Measurements from ENCODE around the gene NDUFS2. TPM values are rescaled to one million over a fixed set of nuclear protein-coding genes. Genes with fewer than 3 reads are reported as not detected.

NDUFS2 gene
- 47.0 TPM for polyA plus RNA-seq (2013, experiment 1 of 2)
- polyA plus RNA-seq (2013, experiment 2 of 2) = 43.3 TPM

DNA sequence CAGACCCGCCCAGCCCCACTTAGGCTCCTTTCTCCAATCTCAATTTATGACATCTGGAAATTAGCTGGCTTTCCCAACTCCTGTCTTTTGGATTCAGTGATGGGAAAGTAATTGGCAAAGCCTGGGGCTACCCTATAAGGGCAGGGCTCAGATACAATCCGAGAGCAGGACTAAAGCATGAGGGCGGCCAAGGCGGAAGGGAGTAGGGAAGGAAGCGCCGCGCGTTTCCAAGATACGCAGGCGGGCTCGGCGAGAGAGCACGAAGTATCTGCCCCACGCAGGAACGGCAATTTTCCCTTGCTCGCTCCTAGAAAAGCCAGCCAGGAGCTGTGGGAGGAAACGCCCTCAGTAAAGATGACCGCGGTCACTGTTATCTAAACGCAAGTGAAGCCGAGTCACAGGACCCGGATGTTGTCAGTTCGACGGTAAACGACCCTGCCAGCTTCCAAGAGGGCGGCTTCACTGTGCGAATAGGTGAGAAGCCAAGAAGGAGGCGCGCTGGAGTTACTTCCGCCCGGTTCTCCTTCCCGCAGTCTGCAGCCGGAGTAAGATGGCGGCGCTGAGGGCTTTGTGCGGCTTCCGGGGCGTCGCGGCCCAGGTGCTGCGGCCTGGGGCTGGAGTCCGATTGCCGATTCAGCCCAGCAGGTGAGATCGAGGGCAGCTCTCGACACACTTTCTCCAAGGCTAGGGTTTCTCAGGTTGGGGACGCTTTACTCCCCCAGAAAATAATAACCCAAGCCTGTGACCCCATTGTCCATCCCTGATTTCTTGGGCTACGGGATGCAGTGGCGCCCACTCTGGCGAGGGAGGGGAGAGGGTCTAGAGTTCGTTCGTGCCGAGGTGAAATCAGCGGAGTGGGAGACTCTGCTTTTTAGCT is at the start of gene NDUFS2:
TSS of gene NDUFS2 (plus strand) at position 532 of the 877 bp plus-strand sequence. CDS start at position 551, 19 bp downstream.
- H2AK5ac ChIP-seq (ENCODE audit: low read length, severe bottlenecking) = peak within 1 kb of the TSS; percentile 66
- peak within 1 kb of the TSS; percentile 10 to 43 for H3K23ac ChIP-seq (ENCODE audit: low read length in 2 of 2)
- peak within 1 kb of the TSS; percentile 79 to 91 for H3K4me3 ChIP-seq (ENCODE audit: insufficient read depth in 1 of 2, low read depth in 1 of 2, low read length in 2 of 2)
- DNase-seq = peak; percentile 99
- H3K4ac ChIP-seq (ENCODE audit: low read depth in 1 of 2, low read length in 2 of 2) = peak within 1 kb of the TSS; percentile 94 to 99
- peak within 1 kb of the TSS; percentile 94 for H4K91ac ChIP-seq (ENCODE audit: low read length)
- H3K14ac ChIP-seq (ENCODE audit: low read length in 2 of 2) = peak within 1 kb of the TSS in 1 of 2 experiments; percentile 87
- H2BK15ac ChIP-seq (ENCODE audit: low read depth, poor library complexity, severe bottlenecking) = peak within 1 kb of the TSS; percentile 88
- H2BK5ac ChIP-seq (ENCODE audit: low read depth, low read length, poor library complexity, severe bottlenecking) = no peak within 1 kb of the TSS
- peak within 1 kb of the TSS; percentile 99 for H4K8ac ChIP-seq (ENCODE audit: low read length)
- peaks cover 12% of the 10 kb centered on the region for H3K79me1 ChIP-seq (replicated peaks; ENCODE audit: low read length, poor library complexity, severe bottlenecking)
- H3K4me1 ChIP-seq (ENCODE audit: control insufficient read depth, insufficient read depth, low read depth, low read length) = peaks cover 17% of the 10 kb centered on the region
- peaks cover 10 to 27% of the 10 kb centered on the region in 2 experiments for H3K36me3 ChIP-seq (ENCODE audit: control insufficient read depth in 1 of 2, insufficient read depth in 2 of 2, low read depth in 1 of 2, low read length in 2 of 2)
- H2BK12ac ChIP-seq (ENCODE audit: low read length in 2 of 2) = peak within 1 kb of the TSS; percentile 75 to 85
- no peaks in the 10 kb centered on the region for H3K27me3 ChIP-seq (ENCODE audit: control insufficient read depth in 1 of 2, insufficient read depth in 1 of 2, low read length in 2 of 2)
- H3K18ac ChIP-seq (ENCODE audit: low read depth in 1 of 2, low read length in 2 of 2) = peak within 1 kb of the TSS; percentile 93 to 99
- 3% methylated on average over 49 of the region's 53 CpGs for WGBS
- H3K27ac ChIP-seq (ENCODE audit: low read length, poor library complexity, severe bottlenecking) = peak within 1 kb of the TSS; percentile 78
- peak within 1 kb of the TSS; percentile 95 for H2BK120ac ChIP-seq (ENCODE audit: low read depth, low read length)
- peak within 1 kb of the TSS; percentile 97 for H2AFZ ChIP-seq (ENCODE audit: low read depth, low read length)
- no peaks in the 10 kb centered on the region for H3K9me3 ChIP-seq (ENCODE audit: control insufficient read depth, low read length)
- H3K9ac ChIP-seq (ENCODE audit: low read length) = peak within 1 kb of the TSS; percentile 95
- peak within 1 kb of the TSS; percentile 57 for H3K4me2 ChIP-seq (ENCODE audit: low read length, poor library complexity, severe bottlenecking)

DNA sequence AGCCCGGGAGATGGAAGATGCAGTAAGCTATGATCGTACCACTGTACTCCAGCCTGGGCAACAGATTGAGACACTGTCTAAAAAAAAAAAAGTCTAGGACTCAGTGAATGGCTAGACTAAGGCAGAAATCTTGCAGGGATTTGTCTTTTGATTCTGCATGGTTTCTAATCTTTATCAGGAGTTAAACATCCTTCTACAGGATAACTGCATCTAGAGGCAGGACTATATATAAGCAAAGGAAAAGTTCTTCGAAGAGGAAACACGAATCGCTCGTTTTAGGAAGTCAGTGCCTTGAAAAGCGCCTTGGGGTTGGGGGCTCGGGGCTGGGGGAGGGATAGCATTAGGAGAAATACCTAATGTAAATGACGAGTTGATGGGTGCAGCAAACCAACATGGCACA is 49.0 kb upstream of the NDUFS2 start:
- DNase-seq = no peak
- WGBS = 43% methylated on average over 8 of the region's 9 CpGs
- no peak overlapping the region for H2AK5ac ChIP-seq (ENCODE audit: low read length, severe bottlenecking)

DNA sequence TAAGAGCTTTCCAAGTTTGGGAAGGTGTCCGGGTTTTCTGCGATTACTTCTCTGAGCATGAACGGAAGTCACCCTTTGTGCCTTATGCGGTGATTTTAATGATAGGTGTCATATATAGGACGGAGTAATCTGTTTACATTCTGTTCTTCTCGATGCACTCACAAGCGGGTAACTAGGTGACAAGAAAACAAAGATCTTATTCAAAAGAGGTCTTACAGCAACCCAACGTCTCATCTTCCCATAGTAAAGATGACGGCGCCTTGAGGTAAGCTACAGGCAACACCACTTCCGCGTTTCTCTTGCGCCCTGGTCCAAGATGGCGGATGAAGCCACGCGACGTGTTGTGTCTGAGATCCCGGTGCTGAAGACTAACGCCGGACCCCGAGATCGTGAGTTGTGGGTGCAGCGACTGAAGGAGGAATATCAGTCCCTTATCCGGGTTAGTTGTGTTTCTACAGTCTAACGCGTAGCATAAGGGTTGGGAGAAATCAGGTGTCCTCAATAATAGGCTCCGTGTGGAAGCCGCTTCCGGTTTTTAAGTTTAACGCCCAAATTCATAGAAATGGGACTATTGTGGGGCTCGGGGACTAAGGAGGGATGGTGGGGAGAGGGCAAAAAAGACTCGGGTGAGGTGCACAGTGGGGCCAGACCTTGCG is 48.4 kb upstream of the NDUFS2 start, which contains the start of gene UFC1:
TSS of gene UFC1 (plus strand) at position 297 of the 656 bp plus-strand sequence. CDS start at position 317, 20 bp downstream.
- Histone ChIP-seq H3K4me1 (ENCODE audit: control insufficient read depth, insufficient read depth, low read depth, low read length) (peaks cover 3% of the 10 kb centered on the region), H2BK5ac (ENCODE audit: low read depth, low read length, poor library complexity, severe bottlenecking) (peak within 1 kb of the TSS; percentile 97), H3K14ac (ENCODE audit: low read length in 2 of 2) (peak within 1 kb of the TSS in 1 of 2 experiments; percentile 9), H2AFZ (ENCODE audit: low read depth, low read length) (peak within 1 kb of the TSS; percentile 87), H3K9ac (ENCODE audit: low read length) (peak within 1 kb of the TSS; percentile 95), H3K9me3 (ENCODE audit: control insufficient read depth, low read length) (no peaks in the 10 kb centered on the region), H2BK120ac (ENCODE audit: low read depth, low read length) (peak within 1 kb of the TSS; percentile 95), H3K36me3 (ENCODE audit: control insufficient read depth in 1 of 2, insufficient read depth in 2 of 2, low read depth in 1 of 2, low read length in 2 of 2) (peaks cover 9 to 18% of the 10 kb centered on the region in 2 experiments), H2BK15ac (ENCODE audit: low read depth, poor library complexity, severe bottlenecking) (no peak within 1 kb of the TSS), H3K79me1 (replicated peaks; ENCODE audit: low read length, poor library complexity, severe bottlenecking) (peaks cover 14% of the 10 kb centered on the region), H4K91ac (ENCODE audit: low read length) (peak within 1 kb of the TSS; percentile 87), H3K18ac (ENCODE audit: low read depth in 1 of 2, low read length in 2 of 2) (peak within 1 kb of the TSS; percentile 92 to 97), H3K23ac (ENCODE audit: low read length in 2 of 2) (peak within 1 kb of the TSS in 1 of 2 experiments; percentile 60), H3K4me3 (ENCODE audit: insufficient read depth in 1 of 2, low read depth in 1 of 2, low read length in 2 of 2) (peak within 1 kb of the TSS; percentile 71 to 90), H2AK5ac (ENCODE audit: low read length, severe bottlenecking) (peak within 1 kb of the TSS; percentile 63), H3K27me3 (ENCODE audit: control insufficient read depth in 1 of 2, insufficient read depth in 1 of 2, low read length in 2 of 2) (no peaks in the 10 kb centered on the region), H3K27ac (ENCODE audit: low read length, poor library complexity, severe bottlenecking) (peak within 1 kb of the TSS; percentile 100), H4K8ac (ENCODE audit: low read length) (peak within 1 kb of the TSS; percentile 93), H2BK12ac (ENCODE audit: low read length in 2 of 2) (peak within 1 kb of the TSS in 1 of 2 experiments; percentile 59), H3K4ac (ENCODE audit: low read depth in 1 of 2, low read length in 2 of 2) (peak within 1 kb of the TSS; percentile 86 to 96), H3K4me2 (ENCODE audit: low read length, poor library complexity, severe bottlenecking) (peak within 1 kb of the TSS; percentile 95)
- peak; percentile 95 for DNase-seq
- WGBS = under 1% methylated on average over 33 of the region's 33 CpGs

More for the DNA sequence above, 49.0 kb upstream of the NDUFS2 start:
- no peak overlapping the region for H3K23ac ChIP-seq (ENCODE audit: low read length in 2 of 2)
- peaks cover 14% of the 10 kb centered on the region for H3K79me1 ChIP-seq (replicated peaks; ENCODE audit: low read length, poor library complexity, severe bottlenecking)
- no peak overlapping the region for H3K14ac ChIP-seq (ENCODE audit: low read length in 2 of 2)
- peak overlapping the region; percentile 53 for H3K4me2 ChIP-seq (ENCODE audit: low read length, poor library complexity, severe bottlenecking)
- H3K27me3 ChIP-seq (ENCODE audit: control insufficient read depth in 1 of 2, insufficient read depth in 1 of 2, low read length in 2 of 2) = no peaks in the 10 kb centered on the region
- no peak overlapping the region for H4K91ac ChIP-seq (ENCODE audit: low read length)
- no peak overlapping the region for H2BK120ac ChIP-seq (ENCODE audit: low read depth, low read length)
- no peak overlapping the region for H2BK15ac ChIP-seq (ENCODE audit: low read depth, poor library complexity, severe bottlenecking)
- H4K8ac ChIP-seq (ENCODE audit: low read length) = peak overlapping the region; percentile 93
- peak overlapping the region in 1 of 2 experiments; percentile 37 for H3K4ac ChIP-seq (ENCODE audit: low read depth in 1 of 2, low read length in 2 of 2)
- no peak overlapping the region for H2AFZ ChIP-seq (ENCODE audit: low read depth, low read length)
- no peak overlapping the region for H3K27ac ChIP-seq (ENCODE audit: low read length, poor library complexity, severe bottlenecking)
- H3K36me3 ChIP-seq (ENCODE audit: control insufficient read depth in 1 of 2, insufficient read depth in 2 of 2, low read depth in 1 of 2, low read length in 2 of 2) = peaks cover 4 to 14% of the 10 kb centered on the region in 2 experiments
- H3K9me3 ChIP-seq (ENCODE audit: control insufficient read depth, low read length) = no peaks in the 10 kb centered on the region
- H3K4me3 ChIP-seq (ENCODE audit: insufficient read depth in 1 of 2, low read depth in 1 of 2, low read length in 2 of 2) = peak overlapping the region in 1 of 2 experiments; percentile 90
- peaks cover 1% of the 10 kb centered on the region for H3K4me1 ChIP-seq (ENCODE audit: control insufficient read depth, insufficient read depth, low read depth, low read length)
- peak overlapping the region; percentile 95 for H3K9ac ChIP-seq (ENCODE audit: low read length)
- H3K18ac ChIP-seq (ENCODE audit: low read depth in 1 of 2, low read length in 2 of 2) = no peak overlapping the region
- no peak overlapping the region for H2BK12ac ChIP-seq (ENCODE audit: low read length in 2 of 2)
- no peak overlapping the region for H2BK5ac ChIP-seq (ENCODE audit: low read depth, low read length, poor library complexity, severe bottlenecking)
